Head of caudate nucleus (tissue), 42 donors: ENCODE results near the gene PLAA.

Experiments
- DNase-seq, 42 donors: peaks; one replicate each; pipeline versions ENCODE4 v3.0.0 to v3.0.0-alpha.2; 2020 to 2021; ENCODE audit warnings: mixed read lengths in 7 of 42
- intact Hi-C: fragments of 100-400 bp; cut with DNase I; formaldehyde crosslinking; loops from one replicate; pipeline ENCODE4 v1.15.0; 2022

PLAA gene

GRCh38 chr9:26946753-26947727 is at the start of gene PLAA:
PLAA (minus strand) TSS chr9:26947242; CDS start chr9:26947045, 197 bp downstream.
- peak; percentile 84 to 95 (median 90) for DNase-seq
- intact Hi-C loops, result loop anchor here (5.0 kb wide), 1 partner anchor 55 kb away; the partner anchor contains the start of gene CAAP1

- DNase-seq, result no peak
- intact Hi-C loops, result no loop called here
Measured at GRCh38 chr9:26995810-26996209, 48.8 kb upstream of the PLAA start.

DNA sequence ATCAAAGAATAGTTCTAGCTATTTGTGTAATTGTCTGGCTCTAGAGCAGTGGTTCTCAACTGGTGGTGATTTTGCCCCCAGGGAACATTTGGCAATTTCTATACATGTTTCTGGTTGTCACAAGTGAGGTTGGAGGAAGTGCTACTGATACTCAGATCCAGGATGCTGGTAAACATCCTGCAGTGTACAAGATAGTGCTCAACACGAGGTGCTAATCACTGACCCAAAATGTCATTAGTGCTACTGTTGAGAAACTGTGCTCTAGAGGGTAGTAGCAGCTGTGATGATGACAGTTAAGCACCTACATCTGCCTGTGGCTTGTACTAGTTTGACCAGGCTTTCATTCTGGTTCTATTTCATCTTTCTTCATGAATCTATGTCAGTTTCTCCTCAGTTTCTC is 36.3 kb upstream of the PLAA start:
- DNase-seq, result no peak
- intact Hi-C loops, result no loop called here

DNA sequence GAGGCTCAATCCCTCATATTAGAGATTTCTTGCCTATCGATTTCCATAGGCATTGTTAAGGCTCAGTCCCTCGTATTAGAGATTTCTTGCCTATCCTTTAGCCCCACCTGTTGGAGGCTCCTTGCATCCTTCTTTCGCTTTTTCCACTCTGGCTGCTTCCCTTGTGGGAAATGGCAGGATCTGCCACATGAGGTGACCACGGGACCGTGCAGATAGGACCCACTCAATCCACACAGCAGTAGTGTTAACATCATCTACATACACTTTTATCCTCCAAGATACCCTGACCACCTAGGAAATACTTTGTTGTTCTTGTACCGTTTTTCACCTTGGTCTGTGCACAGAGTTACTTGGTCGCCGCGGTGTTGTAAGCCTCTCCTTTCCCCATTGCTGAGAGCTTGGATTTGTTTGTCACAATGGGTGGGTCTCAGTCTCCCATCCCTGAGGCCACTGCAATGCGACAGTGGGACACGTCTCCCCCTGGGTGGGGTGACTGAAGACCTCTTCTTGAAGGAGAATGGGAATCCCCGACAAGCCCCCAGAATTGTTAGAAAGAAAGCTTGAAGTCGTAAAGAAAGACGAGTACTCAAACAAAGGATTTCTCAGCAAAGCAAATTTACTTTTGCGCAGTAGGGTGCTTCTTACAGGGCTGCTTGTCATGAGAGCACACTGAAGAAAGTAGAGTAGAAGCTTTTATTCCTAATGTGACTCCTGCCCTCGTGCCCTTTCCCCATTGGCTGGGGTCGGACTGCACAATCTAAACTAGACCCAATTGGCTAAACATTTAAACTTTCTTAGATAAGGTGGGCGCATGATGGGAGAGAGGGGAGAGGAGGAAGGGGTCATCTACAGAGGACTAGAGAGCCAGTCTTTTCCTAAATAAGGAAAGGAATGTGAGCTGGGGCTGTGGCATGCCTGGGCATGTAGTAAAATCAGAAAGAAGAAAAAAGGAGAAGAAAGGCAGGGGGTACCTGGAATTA is 29.0 kb upstream of the PLAA start:
- intact Hi-C loops, result no loop called here
- peak in 11 of 42 donors; percentile 5 to 52 (median 22) for DNase-seq

GRCh38 chr9:26974927-26975326 is 27.9 kb upstream of the PLAA start:
- DNase-seq, result no peak
- intact Hi-C loops, result no loop called here

DNA sequence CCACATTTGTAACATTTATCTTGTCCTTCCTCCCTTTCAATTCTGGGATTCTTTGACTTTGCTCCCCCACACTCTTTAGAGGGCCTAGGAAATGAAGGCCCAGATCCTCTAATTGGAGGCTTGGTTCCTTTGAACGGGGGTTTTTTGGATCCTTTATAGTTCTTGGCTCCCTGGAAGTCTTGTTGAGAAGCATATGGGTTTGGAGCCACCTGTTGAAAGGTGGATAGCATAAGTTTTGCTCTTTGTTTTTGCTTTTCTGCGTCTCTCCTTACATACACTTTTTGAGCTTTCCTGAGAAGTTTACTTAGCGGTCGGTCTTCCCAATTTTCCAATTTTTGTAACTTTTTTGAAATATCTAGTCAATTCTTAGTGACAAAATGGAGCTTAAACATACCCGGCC is 26.9 kb upstream of the PLAA start:
- intact Hi-C loops, result no loop called here
- no peak for DNase-seq

GRCh38 chr9:26971721-26972120 is 24.7 kb upstream of the PLAA start:
- DNase-seq, result no peak
- intact Hi-C loops, result no loop called here

DNA sequence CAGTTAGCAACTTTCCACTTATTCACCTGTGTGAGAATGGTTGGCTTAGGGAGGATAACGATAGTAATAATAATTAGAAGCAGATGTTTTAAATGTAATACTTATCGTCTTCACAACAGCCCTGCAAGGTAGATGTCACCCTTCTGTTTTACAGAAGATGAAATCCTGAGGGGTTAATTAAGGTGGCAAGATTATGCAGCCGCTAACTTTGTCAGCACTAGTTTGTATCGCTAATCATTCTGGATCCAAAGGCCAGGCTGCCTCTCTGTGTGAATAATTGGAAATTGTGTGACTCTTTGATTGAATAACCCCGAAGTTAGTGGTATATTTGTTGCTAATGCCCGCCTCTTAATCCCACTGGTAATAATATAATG is 9.8 kb upstream of the PLAA start:
- no peak for DNase-seq
- intact Hi-C loops, result no loop called here

DNA sequence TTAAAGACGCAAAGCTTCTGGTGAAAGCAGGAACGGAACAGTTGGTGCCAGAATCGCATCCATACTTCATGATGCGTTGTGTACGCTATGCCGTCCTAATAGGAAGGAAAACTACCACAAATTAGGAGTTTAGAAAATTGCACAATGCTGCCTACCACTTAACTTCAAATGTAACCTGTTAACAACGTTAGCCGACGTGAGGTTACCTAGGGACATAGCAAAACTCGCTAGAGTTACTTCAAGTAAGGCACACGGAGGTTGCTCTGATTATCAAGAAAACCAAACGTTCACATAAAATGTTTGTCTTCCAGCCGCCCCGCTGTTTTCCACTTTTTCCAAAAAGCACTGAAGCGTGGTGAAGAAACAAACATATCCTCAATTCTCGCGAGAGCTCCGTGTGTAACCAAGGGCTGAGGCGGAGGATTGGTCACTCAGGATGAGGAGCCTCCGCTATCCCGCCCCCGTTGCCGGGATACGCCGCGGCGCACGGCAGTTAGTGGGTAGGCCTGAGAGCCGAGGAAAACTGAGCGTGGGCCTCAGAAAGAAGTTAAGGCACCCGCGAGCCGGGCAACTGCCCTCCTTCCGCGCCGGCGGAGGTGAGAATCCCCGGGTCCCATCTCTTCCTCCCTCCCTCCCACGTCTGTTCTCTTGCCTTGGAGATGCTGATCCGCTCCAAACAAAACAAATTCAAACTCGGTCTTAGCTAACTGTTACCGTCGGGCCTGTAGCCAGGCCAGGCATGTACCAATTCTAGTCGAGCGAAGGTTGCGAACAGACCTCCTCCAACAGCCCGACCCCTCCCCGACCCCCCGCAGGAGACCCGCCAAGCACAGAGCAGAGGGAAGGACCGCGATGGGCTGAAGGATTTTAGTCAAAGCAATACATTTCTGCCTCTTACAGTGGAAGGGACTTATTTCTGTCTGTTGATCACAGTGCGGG is 9.1 kb upstream of the PLAA start, which contains the start of gene IFT74:
TSS of gene IFT74 (plus strand) at position 492 of the 939 bp plus-strand sequence. CDS start 5,556 bp downstream, outside the sequence.
- intact Hi-C loops, result no loop called here
- peak; percentile 90 to 99 (median 98) for DNase-seq

GRCh38 chr9:26955222-26955903 is 8.3 kb upstream of the PLAA start:
- DNase-seq, result peak in 13 of 42 donors; percentile 2 to 58 (median 26)
- intact Hi-C loops, result no loop called here

DNA sequence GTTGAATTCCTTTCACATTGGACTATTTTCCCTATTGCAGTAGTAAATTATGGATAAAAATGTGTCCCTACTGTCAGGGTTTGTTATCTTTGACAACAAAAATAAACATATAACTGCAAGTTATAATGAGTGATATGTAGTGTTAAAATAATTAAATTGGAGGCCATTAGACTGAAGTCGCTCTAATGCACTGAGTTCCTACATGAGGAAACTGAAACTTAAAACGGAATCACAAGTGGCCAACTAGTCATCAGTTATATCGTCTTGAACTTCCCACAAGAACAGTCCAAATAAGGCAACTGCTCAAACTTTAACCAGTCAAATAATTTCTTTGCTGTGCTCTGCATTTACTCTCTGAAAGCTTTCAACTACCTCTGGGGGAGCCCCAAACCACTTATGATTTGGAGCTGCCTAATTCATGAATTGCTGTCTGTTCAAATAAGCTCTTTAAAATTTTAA is 7.0 kb upstream of the PLAA start:
- no peak for DNase-seq
- intact Hi-C loops, result no loop called here

GRCh38 chr9:26951794-26952193 is 4.8 kb upstream of the PLAA start:
- DNase-seq, result no peak
- intact Hi-C loops, result no loop called here

GRCh38 chr9:26950521-26950920 is 3.5 kb upstream of the PLAA start:
- intact Hi-C loops, result no loop called here
- DNase-seq, result no peak

DNA sequence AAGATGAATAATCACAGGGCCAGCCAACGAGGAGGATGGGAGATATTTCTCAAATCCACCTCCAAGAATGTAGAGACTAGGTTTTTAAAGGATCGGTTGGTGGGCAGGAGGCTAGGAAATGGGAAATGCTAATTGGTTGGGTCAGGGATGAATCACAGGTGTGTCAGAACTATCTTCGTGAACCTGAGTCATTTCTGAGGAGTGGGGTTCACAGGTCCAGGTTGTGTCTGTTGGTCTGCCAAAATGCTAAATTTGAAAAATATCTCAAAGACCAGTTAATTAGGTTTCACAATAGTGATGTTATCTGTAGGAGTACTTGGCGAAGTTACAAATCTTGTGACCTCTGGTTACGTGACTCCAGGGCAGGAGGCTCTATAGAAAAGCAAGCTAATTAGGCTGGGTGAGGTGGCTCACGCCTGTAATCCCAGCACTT is 2.6 kb upstream of the PLAA start:
- no peak for DNase-seq
- intact Hi-C loops, result loop anchor here (5.0 kb wide), 1 partner anchor 57 kb away; the partner anchor contains the start of gene CAAP1

GRCh38 chr9:26947736-26948135 is 694 bp upstream of the PLAA start:
- intact Hi-C loops, result loop anchor here (5.0 kb wide), 1 partner anchor 55 kb away; the partner anchor contains the start of gene CAAP1
- no peak for DNase-seq

GRCh38 chr9:26945591-26945990 is 1.5 kb downstream of the PLAA start:
- no peak for DNase-seq
- intact Hi-C loops, result loop anchor here (5.0 kb wide), 1 partner anchor 53 kb away; the partner anchor contains the start of gene CAAP1

- intact Hi-C loops, result no loop called here
- no peak for DNase-seq
Measured at GRCh38 chr9:26940779-26941178, 6.3 kb downstream of the PLAA start.
